GM18907 (cell line): ENCODE data around the gene PDK4.
"Not testable (repeated sequence)": the region's sequence is repeated elsewhere in the genome, so short reads cannot be mapped to it uniquely, and the experiment has no call there.

Experiments
- ATAC-seq: cut with Tn5 transposase; IDR thresholded peaks from one replicate; pipeline ENCODE4 v1.9.1; 2021; ENCODE audit warnings: mild to moderate bottlenecking, moderate library complexity; ENCODE audit not compliant: unreplicated experiment

The PDK4 gene

DNA sequence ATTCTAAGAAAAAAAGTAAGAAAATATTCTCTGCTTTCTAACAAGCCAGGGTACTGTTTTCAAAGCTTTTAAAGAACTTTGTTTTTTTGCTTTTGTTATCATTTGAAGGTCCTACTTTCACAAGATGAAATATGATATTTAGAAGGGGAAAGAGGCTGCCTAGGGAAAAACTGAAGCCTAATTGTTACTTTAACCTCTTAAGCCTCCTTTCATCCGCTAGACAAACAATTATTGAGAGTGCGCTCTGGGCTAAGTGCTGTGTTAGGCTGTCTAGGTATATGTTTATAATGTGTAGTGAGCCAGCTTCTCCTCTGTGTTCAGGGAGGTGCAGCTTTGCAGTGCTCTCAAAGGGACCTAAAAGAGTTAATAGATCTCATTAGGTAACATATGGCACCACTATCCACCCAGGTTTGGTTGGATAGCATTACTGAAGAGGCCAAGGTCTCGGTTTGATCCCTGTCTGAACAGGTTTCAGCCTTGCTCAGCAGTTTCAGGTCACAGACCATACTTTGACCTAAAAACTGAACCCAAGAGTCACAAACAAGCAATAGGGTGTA lies 17.9 kb downstream of the PDK4 start:
- no peak for ATAC-seq

GRCh38 chr7:95577137-95577536 lies 19.2 kb downstream of the PDK4 start:
- no peak for ATAC-seq

- ATAC-seq = no peak
Measured at GRCh38 chr7:95569720-95570119, 26.6 kb downstream of the PDK4 start.

- ATAC-seq = no peak
Measured at GRCh38 chr7:95560674-95561073, 35.6 kb downstream of the PDK4 start.

DNA sequence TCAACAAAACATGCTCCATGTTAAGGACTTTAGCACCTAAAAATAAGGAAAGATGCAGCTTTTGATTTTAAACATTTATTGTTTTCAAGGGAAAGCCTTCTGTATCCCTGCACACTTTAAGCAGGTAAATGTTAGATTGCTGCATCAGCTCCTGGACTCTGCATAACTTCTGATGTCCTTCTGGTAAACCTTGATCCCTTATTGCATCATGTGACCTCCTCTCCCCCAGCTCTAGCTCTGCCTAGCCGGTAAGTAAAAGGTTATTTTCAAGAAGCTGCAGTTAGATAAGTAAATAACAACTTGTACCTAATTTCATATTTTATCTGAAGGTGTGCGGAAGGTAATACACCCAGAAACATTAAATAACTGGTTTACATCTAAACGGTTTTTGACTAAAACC lies 37.5 kb downstream of the PDK4 start:
- ATAC-seq = no peak

GRCh38 chr7:95556777-95557176 lies 39.5 kb downstream of the PDK4 start:
- ATAC-seq = no peak

GRCh38 chr7:95553939-95554338 lies 42.4 kb downstream of the PDK4 start:
- ATAC-seq = no peak

DNA sequence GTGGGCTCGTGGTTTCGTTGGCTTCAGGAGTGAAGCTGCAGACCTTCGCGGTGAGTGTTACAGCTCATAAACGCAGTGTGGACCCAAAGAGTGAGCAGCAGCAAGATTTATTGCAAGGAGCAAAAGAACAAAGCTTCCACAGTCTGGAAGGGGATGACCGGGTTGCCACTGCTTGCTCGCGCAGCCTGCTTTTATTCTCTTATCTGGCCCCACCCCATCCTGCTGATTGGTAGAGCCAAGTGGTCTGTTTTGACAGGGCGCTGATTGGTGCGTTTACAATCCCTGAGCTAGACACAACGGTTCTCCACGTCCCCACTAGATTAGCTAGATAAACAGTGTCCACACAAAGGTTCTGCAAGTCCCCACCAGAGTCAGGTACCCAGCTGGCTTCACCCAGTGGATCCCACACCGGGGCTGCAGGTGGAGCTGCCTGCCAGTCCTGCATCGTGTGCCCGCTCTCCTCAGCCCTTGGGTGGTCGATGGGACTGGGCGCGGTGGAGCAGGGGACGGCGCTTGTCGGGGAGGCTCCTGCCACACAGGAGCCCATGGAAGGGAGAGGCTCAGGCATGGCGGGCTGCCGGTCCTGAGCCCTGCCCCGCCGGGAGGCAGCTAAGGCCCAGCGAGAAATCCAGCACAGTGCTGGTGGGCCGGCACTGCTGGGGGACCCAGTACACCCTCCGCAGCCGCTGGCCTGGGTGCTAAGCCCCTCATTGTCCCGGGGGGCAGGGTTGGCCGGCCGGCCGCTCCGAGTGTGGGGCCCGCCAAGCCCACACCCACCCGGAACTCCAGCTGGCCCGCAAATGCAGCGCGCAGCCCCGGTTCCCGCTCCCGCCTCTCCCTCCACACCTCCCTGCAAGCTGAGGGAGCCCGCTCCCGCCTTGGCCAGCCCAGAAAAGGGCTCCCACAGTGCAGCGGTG lies 44.0 kb downstream of the PDK4 start:
- not testable (repeated sequence) for ATAC-seq

DNA sequence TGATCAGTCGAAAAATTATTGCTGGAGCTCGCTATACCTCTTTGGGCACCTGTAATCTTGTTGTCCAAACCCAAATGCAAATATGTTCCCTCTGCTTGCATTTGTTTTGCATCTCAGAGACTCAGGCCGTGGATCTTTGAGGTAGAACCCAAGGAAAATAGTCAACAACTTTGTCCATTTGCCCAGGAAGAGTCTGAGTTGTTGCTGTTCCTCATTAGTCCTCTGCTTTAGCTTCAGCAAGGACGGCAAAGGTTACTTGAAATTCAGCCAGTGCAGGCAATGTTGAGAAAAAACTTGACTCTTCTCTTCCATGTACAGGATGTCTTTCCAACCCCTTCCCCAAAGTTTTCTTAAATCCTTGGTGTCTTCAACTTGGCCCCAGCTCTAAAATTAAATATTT lies 45.8 kb downstream of the PDK4 start:
- ATAC-seq = no peak

- ATAC-seq = no peak
Measured at GRCh38 chr7:95549818-95550529, 46.3 kb downstream of the PDK4 start.

- ATAC-seq = no peak
Measured at GRCh38 chr7:95547361-95548348, 48.7 kb downstream of the PDK4 start.

- no peak for ATAC-seq
Measured at GRCh38 chr7:95546647-95547046, 49.7 kb downstream of the PDK4 start.

GRCh38 chr7:95545673-95546072 lies 50.6 kb downstream of the PDK4 start:
- no peak for ATAC-seq

GRCh38 chr7:95545007-95545615 lies 51.2 kb downstream of the PDK4 start:
- no peak for ATAC-seq

GRCh38 chr7:95544171-95544570 lies 52.1 kb downstream of the PDK4 start:
- ATAC-seq = no peak

DNA sequence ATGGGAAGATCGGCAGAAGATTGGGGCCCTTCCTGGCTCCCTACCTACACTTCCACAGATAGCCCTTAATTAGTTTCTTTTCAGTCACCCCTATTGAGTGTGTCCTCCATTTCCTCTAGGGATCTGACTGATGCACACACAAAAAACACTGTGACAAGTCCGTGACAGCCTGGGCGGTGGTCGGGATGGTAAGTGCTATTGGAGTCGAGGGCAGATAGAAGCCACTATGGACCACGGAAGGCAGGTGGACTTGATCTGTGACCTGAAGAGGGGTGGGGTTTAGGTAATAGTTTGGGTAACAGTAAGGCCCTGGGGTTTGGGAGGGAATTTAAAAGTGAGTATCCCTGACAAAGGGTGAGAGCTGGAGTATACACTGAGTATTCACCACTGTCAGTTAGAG lies 53.0 kb downstream of the PDK4 start:
- no peak for ATAC-seq

DNA sequence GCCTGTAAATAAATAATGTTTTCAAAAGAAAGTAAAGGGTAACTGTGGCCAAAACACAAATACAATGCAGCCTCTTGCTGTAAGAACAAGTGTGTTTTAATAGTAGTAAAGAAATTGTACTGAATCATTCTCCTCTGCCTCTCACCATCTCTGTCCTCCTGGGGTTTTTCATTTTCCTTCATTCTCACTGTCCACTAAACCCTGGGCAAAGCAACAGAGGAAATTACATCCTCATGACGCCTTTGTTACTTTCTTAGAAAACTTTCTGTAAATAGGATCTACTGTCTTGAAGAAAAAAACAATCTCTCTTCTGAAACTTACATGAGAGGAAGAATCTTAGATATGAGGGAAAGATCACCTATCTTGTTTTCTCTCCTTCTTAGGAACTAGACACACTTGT lies 56.0 kb downstream of the PDK4 start:
- ATAC-seq = no peak

DNA sequence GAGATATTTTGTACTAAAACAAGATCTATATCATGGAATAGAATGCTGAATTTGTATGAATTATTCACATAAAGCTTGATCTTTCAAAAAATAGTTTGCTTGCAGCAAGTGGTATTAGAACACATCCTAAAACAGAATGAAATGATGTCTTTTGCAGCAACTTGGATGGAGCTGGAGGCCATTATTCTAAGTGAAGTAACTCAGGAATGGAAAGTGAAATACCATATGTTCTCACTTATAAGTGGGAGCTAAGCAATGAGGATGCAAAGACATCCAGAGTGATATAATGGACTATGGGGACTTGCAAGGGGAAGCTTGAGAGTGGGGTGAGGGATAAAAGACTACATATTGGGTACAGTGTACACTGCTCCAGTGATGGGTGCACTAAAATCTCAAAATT lies 56.9 kb downstream of the PDK4 start:
- ATAC-seq = no peak

DNA sequence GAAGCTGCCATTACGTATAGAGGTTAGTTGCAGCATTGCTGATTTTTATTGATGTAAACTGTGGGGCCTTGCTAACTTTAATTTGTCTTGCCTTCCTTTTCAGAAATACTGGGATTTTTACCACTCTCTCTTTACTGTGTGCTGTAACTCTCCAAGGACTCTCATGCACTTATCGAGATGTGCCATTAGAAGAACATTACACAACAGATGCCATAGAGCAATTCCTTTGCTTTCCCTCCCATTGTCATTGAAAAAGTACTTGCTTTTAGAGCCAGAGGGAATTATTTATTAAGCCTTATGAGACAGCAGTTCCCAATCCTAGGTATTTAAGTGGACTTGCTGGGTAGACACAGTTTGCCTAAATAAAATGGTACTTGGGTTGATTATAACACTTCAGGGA lies 58.8 kb downstream of the PDK4 start:
- ATAC-seq = no peak

DNA sequence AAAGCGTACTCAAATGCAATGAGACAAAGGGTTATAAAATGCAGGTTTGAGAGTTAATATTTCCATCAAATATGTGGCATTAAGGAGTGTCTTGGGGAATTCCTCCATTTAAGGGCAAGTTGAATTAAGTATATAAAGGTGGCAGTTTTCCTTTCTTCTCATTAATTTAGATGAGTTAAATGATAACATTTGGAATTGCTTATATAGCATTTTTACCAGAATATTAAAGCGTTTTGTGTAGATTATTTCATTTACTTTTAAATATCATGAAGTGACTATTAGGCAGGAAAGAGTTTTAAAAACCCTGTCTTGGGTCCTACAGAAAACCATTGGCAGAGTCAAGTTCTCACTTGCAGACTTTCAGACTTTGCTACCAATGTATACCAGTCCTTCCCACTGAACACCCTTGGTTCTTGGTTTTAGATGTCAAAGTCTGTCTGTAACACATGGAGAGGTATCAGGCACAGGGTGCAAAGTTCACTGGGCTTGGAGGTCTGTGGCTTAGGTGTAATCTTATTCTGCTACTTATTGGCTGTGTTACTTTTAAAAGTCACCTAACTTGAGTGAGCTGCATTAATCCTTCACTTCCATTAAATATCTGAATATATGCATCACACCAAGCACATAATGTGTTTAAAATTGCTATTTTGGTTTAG lies 59.5 kb downstream of the PDK4 start:
- no peak for ATAC-seq
